WTC11 (cell line): ENCODE results near the gene IFT88.

ENCODE experiments used
- ELF4 ChIP-seq: sonication (generic); formaldehyde crosslinking; IDR thresholded peaks from 2 replicates; pipeline ENCODE4 v1.8.1; 2022; ENCODE audit warnings: low read depth, mild to moderate bottlenecking, moderate library complexity, missing genetic modification reagents
- TF ChIP-seq, protein P1 (sequence below): fragments of 200-600 bp; IDR thresholded peaks from 2 replicates; pipeline ENCODE4 v1.8.0; 2022; ENCODE audit warnings: antibody characterized with exemption
- TF ChIP-seq, protein P2 (sequence below): fragments of 250-450 bp; sonication (Bioruptor Pico); IDR thresholded peaks from 2 replicates; pipeline ENCODE4 v2.1.2; 2022; ENCODE audit warnings: mild to moderate bottlenecking, moderate library complexity
- TF ChIP-seq, protein P3 (sequence below): sonication (generic); formaldehyde crosslinking; conservative IDR thresholded peaks from 2 replicates; pipeline ENCODE4 v1.8.1; 2023; ENCODE audit warnings: mild to moderate bottlenecking, low read depth, missing genetic modification reagents, moderate library complexity

DNA sequence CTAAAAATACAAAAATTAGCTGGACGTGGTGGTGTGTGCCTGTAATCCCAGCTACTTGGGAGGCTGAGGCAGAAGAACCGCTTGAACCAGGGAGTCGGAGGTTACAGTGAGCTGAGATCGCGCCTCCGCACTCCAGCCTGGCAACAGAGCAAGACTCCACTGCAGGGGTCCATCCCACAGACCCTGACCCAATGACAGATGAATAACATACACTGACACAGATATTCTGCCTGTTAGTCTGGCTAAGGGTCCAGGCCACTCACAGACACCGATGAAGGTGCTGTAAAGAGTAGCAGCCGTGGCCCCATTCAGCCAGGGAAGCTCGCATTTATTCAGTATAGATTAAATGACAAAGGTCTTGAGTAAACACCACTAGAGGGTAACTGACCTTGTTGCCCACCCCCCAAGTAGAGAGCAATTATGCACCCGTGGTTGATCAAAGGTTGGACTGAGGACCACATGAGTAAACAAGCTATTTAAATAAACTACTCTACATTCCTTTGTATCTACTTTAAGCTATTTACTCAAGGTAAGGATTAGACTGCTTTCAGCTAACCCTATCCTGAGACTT, 32.8 kb upstream of the IFT88 start:
- TF ChIP-seq, protein P1, sequence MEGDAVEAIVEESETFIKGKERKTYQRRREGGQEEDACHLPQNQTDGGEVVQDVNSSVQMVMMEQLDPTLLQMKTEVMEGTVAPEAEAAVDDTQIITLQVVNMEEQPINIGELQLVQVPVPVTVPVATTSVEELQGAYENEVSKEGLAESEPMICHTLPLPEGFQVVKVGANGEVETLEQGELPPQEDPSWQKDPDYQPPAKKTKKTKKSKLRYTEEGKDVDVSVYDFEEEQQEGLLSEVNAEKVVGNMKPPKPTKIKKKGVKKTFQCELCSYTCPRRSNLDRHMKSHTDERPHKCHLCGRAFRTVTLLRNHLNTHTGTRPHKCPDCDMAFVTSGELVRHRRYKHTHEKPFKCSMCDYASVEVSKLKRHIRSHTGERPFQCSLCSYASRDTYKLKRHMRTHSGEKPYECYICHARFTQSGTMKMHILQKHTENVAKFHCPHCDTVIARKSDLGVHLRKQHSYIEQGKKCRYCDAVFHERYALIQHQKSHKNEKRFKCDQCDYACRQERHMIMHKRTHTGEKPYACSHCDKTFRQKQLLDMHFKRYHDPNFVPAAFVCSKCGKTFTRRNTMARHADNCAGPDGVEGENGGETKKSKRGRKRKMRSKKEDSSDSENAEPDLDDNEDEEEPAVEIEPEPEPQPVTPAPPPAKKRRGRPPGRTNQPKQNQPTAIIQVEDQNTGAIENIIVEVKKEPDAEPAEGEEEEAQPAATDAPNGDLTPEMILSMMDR, result no peak
- TF ChIP-seq, protein P2, sequence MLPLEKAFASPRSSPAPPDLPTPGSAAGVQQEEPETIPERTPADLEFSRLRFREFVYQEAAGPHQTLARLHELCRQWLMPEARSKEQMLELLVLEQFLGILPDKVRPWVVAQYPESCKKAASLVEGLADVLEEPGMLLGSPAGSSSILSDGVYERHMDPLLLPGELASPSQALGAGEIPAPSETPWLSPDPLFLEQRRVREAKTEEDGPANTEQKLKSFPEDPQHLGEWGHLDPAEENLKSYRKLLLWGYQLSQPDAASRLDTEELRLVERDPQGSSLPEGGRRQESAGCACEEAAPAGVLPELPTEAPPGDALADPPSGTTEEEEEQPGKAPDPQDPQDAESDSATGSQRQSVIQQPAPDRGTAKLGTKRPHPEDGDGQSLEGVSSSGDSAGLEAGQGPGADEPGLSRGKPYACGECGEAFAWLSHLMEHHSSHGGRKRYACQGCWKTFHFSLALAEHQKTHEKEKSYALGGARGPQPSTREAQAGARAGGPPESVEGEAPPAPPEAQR, result no peak
- TF ChIP-seq, protein P3, sequence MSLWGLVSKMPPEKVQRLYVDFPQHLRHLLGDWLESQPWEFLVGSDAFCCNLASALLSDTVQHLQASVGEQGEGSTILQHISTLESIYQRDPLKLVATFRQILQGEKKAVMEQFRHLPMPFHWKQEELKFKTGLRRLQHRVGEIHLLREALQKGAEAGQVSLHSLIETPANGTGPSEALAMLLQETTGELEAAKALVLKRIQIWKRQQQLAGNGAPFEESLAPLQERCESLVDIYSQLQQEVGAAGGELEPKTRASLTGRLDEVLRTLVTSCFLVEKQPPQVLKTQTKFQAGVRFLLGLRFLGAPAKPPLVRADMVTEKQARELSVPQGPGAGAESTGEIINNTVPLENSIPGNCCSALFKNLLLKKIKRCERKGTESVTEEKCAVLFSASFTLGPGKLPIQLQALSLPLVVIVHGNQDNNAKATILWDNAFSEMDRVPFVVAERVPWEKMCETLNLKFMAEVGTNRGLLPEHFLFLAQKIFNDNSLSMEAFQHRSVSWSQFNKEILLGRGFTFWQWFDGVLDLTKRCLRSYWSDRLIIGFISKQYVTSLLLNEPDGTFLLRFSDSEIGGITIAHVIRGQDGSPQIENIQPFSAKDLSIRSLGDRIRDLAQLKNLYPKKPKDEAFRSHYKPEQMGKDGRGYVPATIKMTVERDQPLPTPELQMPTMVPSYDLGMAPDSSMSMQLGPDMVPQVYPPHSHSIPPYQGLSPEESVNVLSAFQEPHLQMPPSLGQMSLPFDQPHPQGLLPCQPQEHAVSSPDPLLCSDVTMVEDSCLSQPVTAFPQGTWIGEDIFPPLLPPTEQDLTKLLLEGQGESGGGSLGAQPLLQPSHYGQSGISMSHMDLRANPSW (CRISPR knock-in tag), result no peak
- TF ChIP-seq ELF4 (CRISPR knock-in tag), result no peak
